Activated T-helper 1 cell treated with anti-CD3 and anti-CD28 coated beads, Interleukin-12 subunit alpha, Interleukin-12 subunit beta, Interleukin-2, Interleukin-4 antibody, amounts not matched to agents 30 ng/mL and 10 ng/mL and 1 ng/mL, durations not matched to agents 14 hours and 24 hours and 36 hours (primary cell): ENCODE results near the gene MTA1. TPM values are rescaled to one million over a fixed set of nuclear protein-coding genes. Genes with fewer than 3 reads are reported as not detected.

ENCODE experiments used
- DNase-seq: peaks from one replicate; pipeline ENCODE4 v3.0.0; 2021; ENCODE audit warnings: low spot score
- H3K27ac Mint-ChIP-seq: one replicate; pipeline ENCODE4 v1.8.0; 2021; ENCODE audit warnings: mild to moderate bottlenecking, mixed read lengths
- H3K27me3 Mint-ChIP-seq: one replicate; pipeline ENCODE4 v1.8.0; 2022; ENCODE audit warnings: mild to moderate bottlenecking, moderate library complexity, mixed read lengths; ENCODE audit not compliant: insufficient read depth
- H3K36me3 Mint-ChIP-seq: one replicate; pipeline ENCODE4 v1.8.0; 2021; ENCODE audit warnings: low read depth, mixed read lengths
- H3K4me1 Mint-ChIP-seq: one replicate; pipeline ENCODE4 v1.8.0; 2021; ENCODE audit warnings: low read depth, mixed read lengths
- H3K4me3 Mint-ChIP-seq: one replicate; pipeline ENCODE4 v1.8.0; 2021; ENCODE audit warnings: mild to moderate bottlenecking, moderate library complexity, mixed read lengths
- H3K9me3 Mint-ChIP-seq: one replicate; pipeline ENCODE4 v1.8.0; 2021; ENCODE audit warnings: mixed read lengths
- intact Hi-C: fragments of 100-400 bp; cut with micrococcal nuclease; formaldehyde crosslinking; loops from one replicate; pipeline ENCODE4 v1.15.1; 2024
- total RNA-seq: library from RNA; stranded (reverse); gene quantifications from 2 replicates; pipeline ENCODE4 v1.2.3, GENCODE V29; 2022

The MTA1 gene
- total RNA-seq, 1 donor from 2014 or later = 173 TPM

DNA sequence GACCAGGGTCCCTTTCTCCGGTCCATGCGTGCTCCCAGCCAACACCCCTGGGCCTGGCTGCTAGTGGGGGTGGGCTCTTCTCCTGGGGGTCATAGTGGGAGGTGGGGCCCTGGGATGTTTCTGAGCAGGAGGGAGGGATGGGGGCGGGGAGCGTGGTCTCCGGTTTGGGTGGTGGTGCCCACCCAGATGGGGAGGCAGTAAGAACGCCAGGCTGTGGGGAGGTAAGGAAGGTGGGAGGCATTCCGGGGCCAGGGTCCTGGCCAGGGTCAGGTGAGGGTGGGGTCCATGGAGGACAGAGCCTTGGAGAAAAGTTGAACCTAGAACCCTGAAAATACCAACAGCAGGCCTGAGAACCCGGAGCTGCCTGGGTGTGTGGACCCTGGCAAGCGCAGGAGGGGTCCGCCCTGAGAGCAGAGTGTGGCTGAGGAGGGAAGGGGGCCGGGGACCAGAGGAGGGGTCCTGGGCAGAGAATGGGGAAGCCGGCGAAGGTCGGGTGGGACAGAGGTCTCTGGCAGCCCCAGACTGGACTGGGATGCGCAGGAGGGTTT, 60.6 kb downstream of the MTA1 start:
- Mint-ChIP-seq H3K4me1 (peaks cover 24% of the 10 kb centered on the region), H3K9me3 (no peaks in the 10 kb centered on the region), H3K36me3 (peaks cover 2% of the 10 kb centered on the region), H3K27ac (peak overlapping the region; percentile 94), H3K27me3 (peaks cover 22% of the 10 kb centered on the region), H3K4me3 (no peak overlapping the region)
- intact Hi-C loops = loop anchor here (2.0 to 10.0 kb wide), 3 partner anchors 49 to 535 kb away; partner anchors contain the start of gene BTBD6
- DNase-seq = no peak

DNA sequence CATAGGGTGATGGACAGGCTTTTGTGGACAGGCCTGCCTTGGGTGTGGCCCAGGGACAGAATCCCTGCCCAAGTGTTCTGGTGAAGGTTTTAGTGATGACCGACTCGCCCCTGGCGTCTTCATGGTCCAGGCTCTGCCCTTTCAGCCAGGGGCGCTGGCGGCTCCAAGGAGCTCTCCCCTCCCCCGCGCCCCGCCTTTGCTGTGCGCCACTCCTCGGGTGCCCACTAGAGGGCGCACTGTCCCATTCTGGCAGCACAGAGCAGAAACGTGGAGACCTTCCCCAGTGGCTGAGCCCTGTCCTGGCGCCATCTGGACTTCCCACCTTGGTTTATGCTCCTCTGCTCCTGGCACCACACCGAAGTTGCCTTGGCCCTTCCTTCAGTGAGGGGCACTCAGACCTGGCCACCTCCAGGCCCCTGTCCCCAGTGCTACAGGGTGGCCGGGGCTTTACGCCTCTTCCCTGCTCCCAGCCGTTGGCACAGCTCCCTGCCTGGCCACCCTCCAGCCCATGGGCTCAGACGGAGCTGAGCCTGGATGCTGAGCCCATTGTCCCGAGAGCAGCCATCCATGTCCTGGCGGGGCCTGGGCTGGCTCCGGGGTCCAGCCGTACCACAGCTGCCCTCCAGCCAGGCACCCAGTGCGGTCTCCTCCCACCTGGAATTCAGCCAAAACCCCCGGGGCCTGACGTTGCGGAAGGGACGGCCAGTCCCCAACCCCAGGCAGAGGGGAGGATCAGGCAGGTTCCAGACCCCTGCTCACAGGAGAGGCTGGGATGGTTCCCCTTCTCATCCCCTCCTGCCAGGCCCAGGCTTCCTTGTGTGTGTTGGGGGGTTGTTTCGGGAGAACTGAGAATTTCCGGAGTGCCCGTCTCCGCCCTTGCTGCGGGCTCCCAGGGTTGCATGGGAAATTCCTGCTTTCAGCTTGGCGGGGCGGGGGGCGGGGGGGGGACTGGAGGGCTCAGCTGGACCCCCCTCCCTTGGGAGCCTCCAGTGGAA, 61.5 kb downstream of the MTA1 start:
- peaks cover 30% of the 10 kb centered on the region for H3K4me1 Mint-ChIP-seq
- peaks cover 2% of the 10 kb centered on the region for H3K36me3 Mint-ChIP-seq
- peak overlapping the region; percentile 65 for H3K4me3 Mint-ChIP-seq
- intact Hi-C loops = loop anchor here (2.0 to 10.0 kb wide), 3 partner anchors 48 to 534 kb away; partner anchors contain the start of gene BTBD6
- H3K27me3 Mint-ChIP-seq = peaks cover 22% of the 10 kb centered on the region
- DNase-seq = peak; percentile 86
- no peaks in the 10 kb centered on the region for H3K9me3 Mint-ChIP-seq
- H3K27ac Mint-ChIP-seq = peak overlapping the region; percentile 98

DNA sequence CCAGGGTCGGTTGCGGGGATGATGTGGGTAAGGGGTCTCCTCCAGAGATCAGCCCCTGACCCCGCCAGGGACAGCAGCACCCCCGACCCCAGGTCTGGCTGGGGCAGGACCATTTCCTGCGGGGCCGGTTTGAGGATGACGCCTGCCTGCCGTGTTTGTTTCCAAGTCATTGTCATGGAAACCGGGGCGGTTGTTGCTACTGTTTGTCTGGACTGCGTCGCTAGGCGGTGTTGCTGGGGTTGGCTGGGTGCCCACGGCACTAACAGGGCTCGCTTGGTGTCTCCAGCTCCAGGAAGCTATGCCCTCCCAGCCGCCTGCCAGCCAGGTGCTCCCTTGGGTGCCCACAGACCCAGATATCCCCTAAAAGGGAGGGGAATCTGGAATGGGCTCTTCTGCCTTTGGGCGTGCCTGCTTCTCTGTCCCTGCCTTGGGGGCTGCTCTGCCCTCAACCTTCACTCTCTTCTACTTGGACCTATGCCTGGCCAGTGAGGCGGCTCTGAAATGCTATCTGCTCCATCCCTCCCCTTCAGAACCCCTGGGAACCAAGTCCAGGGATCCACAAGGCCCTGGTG, 62.3 kb downstream of the MTA1 start:
- Mint-ChIP-seq H3K36me3 (peaks cover 2% of the 10 kb centered on the region), H3K4me3 (peak overlapping the region; percentile 64), H3K4me1 (peaks cover 30% of the 10 kb centered on the region), H3K27ac (peak overlapping the region; percentile 98), H3K9me3 (no peaks in the 10 kb centered on the region), H3K27me3 (peaks cover 18% of the 10 kb centered on the region)
- intact Hi-C loops = loop anchor here (1.0 to 10.0 kb wide), 4 partner anchors 9 to 533 kb away; partner anchors contain the start of genes BTBD6 and TEDC1
- peak; percentile 91 for DNase-seq

DNA sequence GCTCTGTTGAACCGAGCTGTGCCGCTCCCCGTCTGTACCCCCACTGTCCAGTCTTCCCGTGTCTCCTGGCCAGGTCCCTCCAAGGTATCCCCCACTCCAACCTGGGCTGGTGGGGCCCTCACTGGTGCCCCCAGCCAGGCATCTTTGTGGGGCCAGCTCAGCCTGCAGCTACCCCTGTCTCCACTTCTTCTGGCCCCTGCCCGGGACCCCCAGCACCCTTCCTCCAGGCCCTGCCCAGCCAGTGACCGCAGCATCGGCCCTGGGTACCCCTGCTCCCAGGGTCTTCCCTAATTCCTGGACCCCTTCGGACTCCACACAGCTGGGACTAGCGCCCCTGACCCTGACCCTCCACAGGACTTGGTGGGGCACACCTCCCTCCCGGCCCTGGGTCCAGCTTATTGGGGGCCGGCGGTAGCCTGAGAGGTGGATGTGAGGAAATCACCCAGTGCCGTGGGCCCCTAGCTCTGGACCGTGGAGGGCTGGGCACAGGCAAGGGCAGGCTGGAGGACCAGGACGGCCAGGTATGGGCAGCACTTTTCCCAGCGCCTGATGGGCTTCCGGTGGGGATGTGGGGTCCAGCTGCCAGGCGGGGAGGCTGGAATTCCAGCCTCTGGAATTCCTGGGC, 63.0 kb downstream of the MTA1 start:
- Mint-ChIP-seq H3K4me1 (peaks cover 30% of the 10 kb centered on the region), H3K9me3 (no peaks in the 10 kb centered on the region), H3K27ac (peak overlapping the region; percentile 98), H3K27me3 (peaks cover 14% of the 10 kb centered on the region), H3K36me3 (no peaks in the 10 kb centered on the region), H3K4me3 (peak overlapping the region; percentile 64)
- intact Hi-C loops = loop anchor here (1.0 to 10.0 kb wide), 2 partner anchors 9 to 238 kb away; partner anchors contain the start of genes BTBD6 and TEDC1
- no peak for DNase-seq

DNA sequence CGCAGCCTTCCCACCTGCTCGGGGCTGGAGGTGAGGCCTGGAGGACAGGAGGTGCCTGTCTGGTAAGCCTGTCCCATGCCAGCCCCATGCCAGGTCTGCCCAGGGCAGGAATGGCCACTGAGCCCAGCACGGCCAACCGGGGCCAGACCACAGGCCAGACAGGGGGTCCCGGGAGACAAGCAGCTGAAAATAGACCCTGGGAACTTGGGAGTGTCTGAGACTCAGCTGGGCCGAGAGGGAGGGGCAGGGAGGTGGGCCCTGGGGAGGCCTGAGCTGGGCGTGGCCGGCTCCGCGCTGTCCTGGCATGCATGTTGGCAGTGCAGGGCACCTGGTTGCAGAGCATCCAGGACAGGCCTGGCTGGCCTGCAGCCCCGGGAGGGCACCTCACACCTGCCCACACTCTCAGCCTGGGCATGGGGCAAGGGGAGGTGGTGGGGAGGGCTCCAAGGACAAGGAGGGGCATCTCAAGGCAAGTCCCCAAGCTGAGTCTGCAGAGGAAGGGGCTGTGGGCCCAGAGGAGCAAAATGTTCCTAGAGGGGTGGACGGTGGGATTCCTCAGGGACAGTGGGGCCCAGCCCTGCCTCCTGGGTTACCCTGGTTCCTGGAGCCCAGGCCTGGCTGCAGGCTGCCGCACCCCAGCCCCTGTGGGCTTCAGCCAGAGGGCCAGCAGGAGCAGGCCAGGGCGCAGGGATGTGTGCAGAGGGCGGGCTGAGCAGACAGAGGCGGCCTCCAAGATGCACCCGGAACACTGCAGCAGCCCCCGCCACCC, 63.9 kb downstream of the MTA1 start:
- Mint-ChIP-seq H3K27ac (peak overlapping the region; percentile 29), H3K36me3 (no peaks in the 10 kb centered on the region)
- DNase-seq = no peak

DNA sequence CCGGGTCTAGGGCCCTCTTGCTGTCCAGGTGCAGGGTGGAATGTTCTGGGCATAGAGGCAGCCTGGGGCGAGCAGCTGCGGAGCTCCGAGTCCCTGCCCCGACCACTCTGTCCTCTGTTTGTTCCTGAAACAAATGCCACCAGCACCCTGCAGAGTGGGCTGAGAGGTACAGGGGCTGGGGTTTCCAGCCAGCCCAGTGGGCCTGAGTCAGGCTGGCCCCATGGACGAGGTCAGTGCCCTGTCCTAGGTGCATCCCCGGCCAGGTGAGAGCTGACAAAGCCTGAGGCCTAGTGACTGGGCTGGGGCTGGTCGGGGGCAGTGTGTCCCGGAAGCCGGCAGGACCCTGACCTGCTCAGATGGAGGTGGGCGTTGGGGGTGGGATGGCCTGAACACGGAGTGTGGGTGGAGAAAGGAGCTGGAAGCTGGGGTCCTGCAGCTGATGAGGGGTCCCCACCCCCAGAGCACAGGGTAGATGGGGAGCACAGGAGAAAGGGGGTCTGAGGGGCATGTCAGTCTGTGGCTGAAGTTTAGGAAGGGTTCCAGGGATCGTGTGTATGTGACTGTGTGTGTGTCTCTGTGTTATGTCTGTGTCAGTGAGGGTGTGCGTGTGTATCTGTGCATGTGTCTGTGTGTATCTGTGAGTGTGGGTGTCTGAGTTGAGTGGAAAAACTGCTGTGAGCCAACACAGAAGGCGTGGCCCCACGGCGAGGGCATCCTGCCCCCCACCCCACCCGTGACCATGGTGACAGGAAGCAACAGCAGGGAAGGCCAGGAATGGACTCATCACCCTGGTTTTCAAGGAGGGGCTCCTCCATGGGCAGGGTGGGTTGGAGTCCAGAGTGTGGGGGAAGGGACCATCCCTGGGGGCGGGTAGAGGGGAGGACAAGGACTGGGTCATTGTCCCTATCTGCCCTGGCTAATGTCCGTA, 64.7 kb downstream of the MTA1 start:
- intact Hi-C loops = loop anchor here (10.0 kb wide), 1 partner anchor 240 kb away; the partner anchor contains the start of gene BTBD6
- Mint-ChIP-seq H3K27ac (peak overlapping the region; percentile 91), H3K4me3 (peak overlapping the region; percentile 32), H3K27me3 (peaks cover 14% of the 10 kb centered on the region), H3K4me1 (peaks cover 34% of the 10 kb centered on the region), H3K36me3 (no peaks in the 10 kb centered on the region), H3K9me3 (no peaks in the 10 kb centered on the region)
- DNase-seq = peak; percentile 48

More for the DNA sequence above, 63.9 kb downstream of the MTA1 start:
- intact Hi-C loops = loop anchor here (10.0 kb wide), 1 partner anchor 239 kb away; the partner anchor contains the start of gene BTBD6
- H3K27me3 Mint-ChIP-seq = peaks cover 14% of the 10 kb centered on the region
- H3K4me3 Mint-ChIP-seq = no peak overlapping the region
- H3K4me1 Mint-ChIP-seq = peaks cover 30% of the 10 kb centered on the region
- H3K9me3 Mint-ChIP-seq = no peaks in the 10 kb centered on the region

DNA sequence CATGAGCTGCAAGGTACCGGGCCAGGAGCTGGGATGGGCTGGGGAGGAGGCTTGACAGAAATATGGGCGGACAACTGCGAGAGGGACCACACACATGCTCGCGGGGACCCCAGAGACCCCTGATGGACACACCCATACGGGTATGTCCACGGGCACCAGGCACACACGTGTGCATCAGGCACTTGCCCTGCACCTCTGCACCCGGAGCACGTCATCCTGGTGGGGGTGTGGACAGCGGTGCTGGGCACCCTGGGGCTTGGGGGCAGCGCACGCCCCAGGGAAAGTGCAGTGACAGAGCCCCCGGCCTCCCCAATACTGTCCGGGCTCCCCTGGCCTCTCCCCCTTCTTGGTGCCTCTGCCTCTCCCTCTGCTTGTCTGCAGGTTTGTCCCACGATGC, 65.4 kb downstream of the MTA1 start:
- Mint-ChIP-seq H3K36me3 (no peaks in the 10 kb centered on the region), H3K4me3 (no peak overlapping the region), H3K9me3 (no peaks in the 10 kb centered on the region), H3K4me1 (peaks cover 38% of the 10 kb centered on the region), H3K27ac (no peak overlapping the region), H3K27me3 (peaks cover 10% of the 10 kb centered on the region)
- intact Hi-C loops = loop anchor here (10.0 kb wide), 1 partner anchor 240 kb away; the partner anchor contains the start of gene BTBD6
- DNase-seq = no peak

DNA sequence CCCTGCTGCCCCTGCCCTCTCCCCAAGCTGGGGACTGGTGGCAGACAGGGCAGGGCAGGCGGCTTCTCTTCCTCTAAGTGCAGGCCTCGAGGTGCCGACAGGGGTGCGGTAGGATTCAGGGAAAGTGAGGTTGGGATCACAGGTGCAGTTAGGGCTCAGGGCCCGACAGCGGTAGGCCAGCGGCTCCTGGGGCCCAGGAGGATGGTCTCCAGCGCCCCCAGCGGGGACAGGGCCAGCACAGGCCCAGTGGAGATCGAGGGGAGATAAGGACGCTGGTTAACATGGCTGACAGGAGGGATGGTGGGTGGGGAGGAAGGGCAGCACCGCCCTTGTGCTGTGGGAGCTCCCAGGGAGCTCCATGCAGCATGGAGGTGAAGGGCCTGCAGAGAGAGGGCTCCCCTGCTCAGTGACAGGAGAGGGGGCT, 66.1 kb downstream of the MTA1 start:
- no peak for DNase-seq
- Mint-ChIP-seq H3K36me3 (no peaks in the 10 kb centered on the region), H3K9me3 (no peaks in the 10 kb centered on the region), H3K27me3 (peaks cover 4% of the 10 kb centered on the region), H3K4me3 (peak overlapping the region; percentile 34), H3K27ac (peak overlapping the region; percentile 48), H3K4me1 (peaks cover 37% of the 10 kb centered on the region)
- intact Hi-C loops = loop anchor here (10.0 kb wide), 1 partner anchor 241 kb away; the partner anchor contains the start of gene BTBD6

DNA sequence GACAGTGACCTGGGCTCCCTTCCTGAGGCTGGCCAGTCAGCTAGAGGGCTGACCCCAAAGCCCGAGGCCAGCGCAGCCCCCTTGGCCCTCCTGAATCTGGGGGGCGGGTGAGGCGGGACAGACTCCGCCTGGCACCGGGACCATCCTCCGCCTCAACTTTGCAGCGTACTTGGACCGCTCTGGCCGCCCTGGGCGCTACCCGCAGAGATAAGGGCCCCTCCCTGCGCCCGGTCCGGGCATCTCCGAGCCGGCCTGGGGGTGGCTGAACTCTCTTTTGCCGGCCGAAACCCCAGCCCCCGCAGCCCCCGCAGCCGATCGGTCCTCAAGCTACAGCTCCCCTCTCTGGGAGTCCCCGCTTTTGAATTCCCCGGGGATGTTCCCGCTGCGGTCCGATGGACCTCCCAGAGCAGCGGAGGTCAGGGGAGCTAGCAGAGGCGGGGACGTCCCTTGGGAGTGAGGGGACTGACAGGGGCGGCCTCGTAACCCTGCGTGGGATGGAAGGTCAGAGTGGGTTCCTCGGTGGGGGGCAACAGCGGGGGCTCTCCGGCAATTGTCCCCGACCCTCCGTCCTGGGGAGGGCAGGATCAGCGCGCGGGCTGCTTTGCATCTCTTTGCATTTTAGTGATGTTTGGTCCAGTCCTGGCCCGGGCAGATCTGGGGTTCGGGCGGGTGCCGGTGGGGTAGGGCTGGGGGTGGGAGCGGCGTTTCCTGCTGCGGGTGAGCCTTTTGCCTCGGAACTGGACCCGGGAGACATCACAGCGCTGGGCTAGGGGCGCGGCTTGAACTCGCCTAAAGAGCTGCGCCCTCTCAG, 66.7 kb downstream of the MTA1 start, which contains the start of gene CRIP1:
Gene CRIP1, plus strand, starts transcription at position 724 of the 811 bp plus-strand sequence. CDS start 374 bp downstream, outside the sequence.
- Mint-ChIP-seq H3K4me1 (peaks cover 32% of the 10 kb centered on the region), H3K36me3 (no peaks in the 10 kb centered on the region), H3K27ac (peak within 1 kb of the TSS; percentile 88), H3K27me3 (peaks cover 2% of the 10 kb centered on the region), H3K4me3 (peak within 1 kb of the TSS; percentile 85), H3K9me3 (no peaks in the 10 kb centered on the region)
- intact Hi-C loops = loop anchor here (10.0 kb wide), 1 partner anchor 242 kb away; the partner anchor contains the start of gene BTBD6
- DNase-seq = no peak

DNA sequence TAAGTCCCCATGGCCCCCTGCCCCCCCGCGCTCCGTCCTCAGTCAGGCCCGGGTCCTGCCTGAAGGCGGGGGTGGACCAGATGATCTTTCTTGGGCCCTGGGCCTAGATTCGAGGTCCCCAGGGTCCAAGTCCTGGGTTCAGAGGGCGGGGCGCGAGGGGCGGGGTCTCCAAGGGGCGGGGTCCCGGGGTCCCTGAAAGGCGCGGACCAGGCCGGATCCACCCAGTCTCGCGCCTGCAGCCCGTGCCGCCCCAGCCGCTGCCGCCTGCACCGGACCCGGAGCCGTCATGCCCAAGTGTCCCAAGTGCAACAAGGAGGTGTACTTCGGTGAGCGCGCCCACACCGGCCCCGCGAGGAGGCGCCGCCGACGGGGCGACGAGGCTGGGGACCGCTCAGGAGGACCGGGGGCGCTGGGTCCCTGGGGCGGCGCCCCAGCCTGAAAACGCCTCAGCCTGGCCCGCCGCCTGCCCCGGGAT, 67.4 kb downstream of the MTA1 start:
- peak; percentile 41 for DNase-seq
- Mint-ChIP-seq H3K9me3 (no peaks in the 10 kb centered on the region), H3K4me3 (peak overlapping the region; percentile 53), H3K27ac (no peak overlapping the region), H3K27me3 (peaks cover 2% of the 10 kb centered on the region), H3K4me1 (peaks cover 27% of the 10 kb centered on the region), H3K36me3 (no peaks in the 10 kb centered on the region)
- intact Hi-C loops = loop anchor here (10.0 kb wide), 1 partner anchor 242 kb away; the partner anchor contains the start of gene BTBD6
